Ascending aorta (tissue), 2 donors: ENCODE results near the gene LDLRAP1. TPM values are rescaled to one million over a fixed set of nuclear protein-coding genes. Genes with fewer than 3 reads are reported as not detected.
"Not testable (repeated sequence)": the region's sequence is repeated elsewhere in the genome, so short reads cannot be mapped to it uniquely, and the experiment has no call there.

Source experiments
- DNase-seq, 2 donors: peaks; one replicate each; pipeline ENCODE4 v3.0.0-alpha.2; 2019; ENCODE audit warnings: low spot score in 2 of 2
- H3K27ac ChIP-seq, 2 donors: fragments of 200-600 bp; sonication (generic); one replicate each; pipeline ENCODE4 v1.5.1; 2016 to 2017; ENCODE audit warnings: mild to moderate bottlenecking in 1 of 2
- H3K27me3 ChIP-seq: fragments of 200-600 bp; sonication (generic); one replicate; pipeline ENCODE4 v1.5.1; 2017
- H3K36me3 ChIP-seq, 2 donors: fragments of 200-600 bp; sonication (generic); one replicate each; pipeline ENCODE4 v1.5.1; 2016
- H3K4me1 ChIP-seq, 2 donors: fragments of 200-600 bp; sonication (generic); one replicate each; pipeline ENCODE4 v1.5.1; 2016 to 2017; ENCODE audit warnings: mild to moderate bottlenecking in 1 of 2
- H3K4me3 ChIP-seq, 2 donors: fragments of 200-600 bp; sonication (generic); one replicate each; pipeline ENCODE4 v1.5.1; 2016 to 2017; ENCODE audit warnings: mild to moderate bottlenecking in 1 of 2
- H3K9me3 ChIP-seq, 2 donors: fragments of 200-600 bp; sonication (generic); one replicate each; pipeline ENCODE4 v1.5.1; 2016
- CTCF ChIP-seq, 3 experiments: fragments of 200-600 bp in 2 of 3; fragments of 450-650 bp in 1 of 3; sonication (generic) in 2 of 3; IDR thresholded peaks; one replicate each; pipeline ENCODE4 v1.5.1; 2016 to 2019; ENCODE audit warnings: antibody characterized with exemption in 3 of 3, mild to moderate bottlenecking in 1 of 3, moderate library complexity in 1 of 3
- intact Hi-C: fragments of 100-400 bp; cut with DNase I; formaldehyde crosslinking; loops from one replicate; pipeline ENCODE4 v1.15.1; 2023
- total RNA-seq: library from RNA; depleted of rRNA; stranded (reverse); fragments of >200 nt; gene quantifications from one replicate; pipeline ENCODE4 v1.1.0, GENCODE V29; 2016

The LDLRAP1 gene
- total RNA-seq, 1 donor from 2014 or later, result 75.4 TPM

DNA sequence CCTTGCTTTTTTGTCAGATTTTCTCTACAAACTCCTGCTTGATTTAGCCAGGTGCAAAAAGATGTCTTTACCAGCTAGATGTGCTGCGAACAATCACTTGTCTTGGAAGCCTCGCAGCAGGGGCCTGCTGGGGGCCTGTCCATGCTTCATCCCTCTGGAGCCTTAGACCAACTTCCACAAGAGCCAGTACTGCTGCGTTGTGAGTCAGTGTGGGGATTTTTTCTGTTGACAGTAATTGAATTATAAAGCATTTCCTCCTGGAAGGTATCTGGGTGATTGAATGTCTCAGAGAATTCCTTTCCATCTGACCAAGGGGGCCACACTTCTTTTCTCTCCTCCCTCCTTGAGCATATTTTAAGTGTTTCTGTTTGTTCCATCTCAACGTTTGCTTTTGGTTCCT, 40.4 kb upstream of the LDLRAP1 start:
- DNase-seq, result no peak
- no peaks in the 10 kb centered on the region for H3K27me3 ChIP-seq
- intact Hi-C loops, result loop anchor here (1.0 to 5.0 kb wide), 2 partner anchors 17 to 294 kb away; no protein-coding TSS in a partner anchor
- no peaks in the 10 kb centered on the region for H3K9me3 ChIP-seq
- H3K36me3 ChIP-seq, result no peaks in the 10 kb centered on the region
- H3K4me1 ChIP-seq, result peaks cover 24 to 53% of the 10 kb centered on the region in 2 donors
- no peak overlapping the region for H3K4me3 ChIP-seq
- H3K27ac ChIP-seq, result peak overlapping the region; percentile 52 to 54
- TF ChIP-seq CTCF (IDR thresholded peaks at IDR 0.05), result no peak

DNA sequence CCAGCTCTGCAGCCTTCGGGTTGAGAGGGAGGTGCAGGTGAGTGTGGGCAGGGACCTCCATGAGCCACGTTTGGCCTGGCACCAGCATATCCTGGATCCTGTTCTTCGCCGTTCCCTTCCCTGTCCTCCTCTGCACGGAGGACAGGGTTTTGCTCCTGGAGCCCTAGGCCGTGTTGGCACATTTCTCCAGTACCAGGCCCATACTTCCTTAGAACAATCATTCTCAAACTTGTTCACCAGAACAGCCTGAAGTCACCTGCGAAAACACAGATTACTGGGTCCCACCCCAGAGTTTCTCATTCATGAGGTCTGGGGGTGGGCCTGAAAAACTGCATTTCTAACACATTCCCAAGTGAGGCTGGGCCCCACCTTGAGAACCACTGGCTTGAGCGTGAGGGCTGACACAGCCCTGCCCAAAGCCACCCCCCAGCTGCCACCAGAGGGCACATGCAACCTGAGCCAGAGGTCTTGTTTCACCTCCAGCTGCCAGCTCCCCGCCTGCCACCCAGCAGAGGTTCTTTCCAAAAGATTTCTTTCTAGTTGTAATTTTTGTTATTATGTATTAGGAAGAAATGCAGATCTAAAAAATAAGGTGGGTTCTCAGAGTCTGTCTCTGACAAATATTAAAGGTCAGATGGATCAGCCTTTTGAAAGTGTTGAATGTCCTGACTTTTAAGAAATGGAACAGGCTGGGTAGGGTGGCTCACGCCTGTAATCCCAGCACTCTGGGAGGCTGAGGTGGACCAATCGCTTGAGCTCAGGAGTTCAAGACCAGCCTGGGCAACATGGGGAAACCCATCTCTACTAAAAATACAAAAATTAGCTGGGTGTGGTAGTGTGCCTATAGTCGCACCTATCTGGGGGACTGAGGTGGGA, 39.6 kb upstream of the LDLRAP1 start:
- Histone ChIP-seq H3K4me1 (peaks cover 24 to 53% of the 10 kb centered on the region in 2 donors), H3K27ac (peak overlapping the region; percentile 52 to 54), H3K9me3 (no peaks in the 10 kb centered on the region), H3K36me3 (no peaks in the 10 kb centered on the region), H3K27me3 (no peaks in the 10 kb centered on the region), H3K4me3 (no peak overlapping the region)
- peak; percentile 46 to 67 (median 54) for TF ChIP-seq CTCF (IDR thresholded peaks at IDR 0.05)
- intact Hi-C loops, result loop anchor here (1.0 to 5.0 kb wide), 2 partner anchors 17 to 294 kb away; no protein-coding TSS in a partner anchor
- peak in 1 of 2 donors; percentile 75 for DNase-seq

DNA sequence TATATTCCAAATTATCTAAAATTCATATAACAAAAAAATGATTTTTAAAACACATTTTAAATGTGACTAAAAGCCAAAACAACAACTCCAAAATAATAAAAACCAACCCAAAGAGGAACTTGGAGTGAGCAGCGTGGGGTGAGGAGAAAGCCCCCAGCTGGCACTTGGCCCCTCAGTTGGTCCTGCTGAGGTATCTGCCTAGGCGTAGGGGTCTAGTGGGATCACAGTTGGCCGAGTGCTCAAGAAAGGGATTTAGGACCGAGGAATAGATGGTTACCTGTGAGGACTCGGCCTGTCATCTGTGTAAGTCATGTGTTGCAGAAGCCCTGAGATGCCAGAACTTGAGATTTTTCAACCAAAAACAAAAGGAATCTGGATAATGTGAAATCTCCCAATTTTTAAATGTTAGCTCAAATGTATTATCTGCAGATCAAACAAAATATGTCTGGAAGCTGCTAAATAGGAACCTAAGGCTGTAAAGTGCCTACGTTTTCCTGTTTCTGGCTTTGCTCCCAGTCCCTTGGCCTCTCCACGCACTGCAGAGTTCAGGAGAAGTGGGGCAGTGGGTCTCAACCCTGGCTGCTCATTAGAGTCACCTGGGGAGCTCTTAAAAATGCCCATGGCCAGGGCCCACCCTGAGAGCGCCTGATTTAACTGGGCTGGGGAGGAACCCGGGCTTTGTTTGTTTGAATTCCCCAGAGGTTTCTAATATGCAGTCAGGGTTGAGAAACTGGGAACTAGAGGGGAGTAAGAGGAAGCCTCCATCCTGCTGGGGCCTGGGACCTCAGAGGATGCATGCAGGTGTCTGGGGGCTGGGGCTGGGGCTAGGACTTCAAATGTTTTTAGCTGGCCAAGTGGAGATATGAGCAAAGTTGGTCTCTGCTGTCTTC, 38.5 kb upstream of the LDLRAP1 start:
- DNase-seq, result no peak
- peaks cover 24 to 51% of the 10 kb centered on the region in 2 donors for H3K4me1 ChIP-seq
- peak overlapping the region in 1 of 2 donors; percentile 5 for H3K27ac ChIP-seq
- intact Hi-C loops, result loop anchor here (5.0 kb wide), 1 partner anchor 292 kb away; no protein-coding TSS in a partner anchor
- no peak for TF ChIP-seq CTCF (IDR thresholded peaks at IDR 0.05)
- no peaks in the 10 kb centered on the region for H3K27me3 ChIP-seq
- H3K9me3 ChIP-seq, result no peaks in the 10 kb centered on the region
- no peaks in the 10 kb centered on the region for H3K36me3 ChIP-seq
- no peak overlapping the region for H3K4me3 ChIP-seq

GRCh38 chr1:25505656-25506385, 37.6 kb upstream of the LDLRAP1 start:
- intact Hi-C loops, result no loop called here
- peaks cover 24 to 42% of the 10 kb centered on the region in 2 donors for H3K4me1 ChIP-seq

DNA sequence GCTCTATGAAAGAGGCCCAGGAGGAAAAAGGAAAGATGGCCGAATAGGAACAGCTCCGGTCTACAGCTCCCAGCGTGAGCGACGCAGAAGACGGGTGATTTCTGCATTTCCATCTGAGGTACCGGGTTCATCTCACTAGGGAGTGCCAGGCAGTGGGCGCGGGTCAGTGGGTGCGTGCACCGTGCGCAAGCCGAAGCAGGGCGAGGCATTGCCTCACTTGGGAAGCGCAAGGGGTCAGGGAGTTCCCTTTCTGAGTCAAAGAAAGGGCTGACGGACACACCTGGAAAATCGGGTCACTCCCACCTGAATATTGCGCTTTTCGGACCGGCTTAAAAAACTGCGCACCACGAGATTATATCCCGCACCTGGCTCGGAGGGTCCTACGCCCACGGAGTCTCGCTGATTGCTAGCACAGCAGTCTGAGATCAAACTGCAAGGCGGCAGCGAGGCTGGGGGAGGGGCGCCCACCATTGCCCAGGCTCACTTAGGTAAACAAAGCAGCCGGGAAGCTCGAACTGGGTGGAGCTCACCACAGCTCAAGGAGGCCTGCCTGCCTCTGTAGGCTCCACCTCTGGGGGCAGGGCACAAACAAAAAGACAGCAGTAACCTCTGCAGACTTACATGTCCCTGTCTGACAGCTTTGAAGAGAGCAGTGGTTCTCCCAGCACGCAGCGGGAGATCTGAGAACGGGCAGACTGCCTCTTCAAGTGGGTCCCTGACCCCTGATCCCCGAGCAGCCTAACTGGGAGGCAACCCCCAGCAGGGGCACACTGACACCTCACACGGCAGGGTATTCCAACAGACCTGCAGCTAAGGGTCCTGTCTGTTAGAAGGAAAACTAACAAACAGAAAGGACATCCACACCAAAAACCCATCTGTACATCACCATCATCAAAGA, 36.6 kb upstream of the LDLRAP1 start:
- peaks cover 17 to 33% of the 10 kb centered on the region in 2 donors for H3K4me1 ChIP-seq
- intact Hi-C loops, DNase-seq, H3K27ac ChIP-seq, H3K9me3 ChIP-seq, H3K27me3 ChIP-seq, H3K4me3 ChIP-seq, H3K36me3 ChIP-seq: not testable (repeated sequence)

More at GRCh38 chr1:25505656-25506385, 37.6 kb upstream of the LDLRAP1 start:
- no peak for TF ChIP-seq CTCF (IDR thresholded peaks at IDR 0.05)
- no peaks in the 10 kb centered on the region for H3K36me3 ChIP-seq
- no peaks in the 10 kb centered on the region for H3K9me3 ChIP-seq
- no peaks in the 10 kb centered on the region for H3K27me3 ChIP-seq
- H3K4me3 ChIP-seq, result no peak overlapping the region
- DNase-seq, result no peak
- no peak overlapping the region for H3K27ac ChIP-seq
